Measurements from ENCODE around the gene MRPL40.

MRPL40 gene

DNA sequence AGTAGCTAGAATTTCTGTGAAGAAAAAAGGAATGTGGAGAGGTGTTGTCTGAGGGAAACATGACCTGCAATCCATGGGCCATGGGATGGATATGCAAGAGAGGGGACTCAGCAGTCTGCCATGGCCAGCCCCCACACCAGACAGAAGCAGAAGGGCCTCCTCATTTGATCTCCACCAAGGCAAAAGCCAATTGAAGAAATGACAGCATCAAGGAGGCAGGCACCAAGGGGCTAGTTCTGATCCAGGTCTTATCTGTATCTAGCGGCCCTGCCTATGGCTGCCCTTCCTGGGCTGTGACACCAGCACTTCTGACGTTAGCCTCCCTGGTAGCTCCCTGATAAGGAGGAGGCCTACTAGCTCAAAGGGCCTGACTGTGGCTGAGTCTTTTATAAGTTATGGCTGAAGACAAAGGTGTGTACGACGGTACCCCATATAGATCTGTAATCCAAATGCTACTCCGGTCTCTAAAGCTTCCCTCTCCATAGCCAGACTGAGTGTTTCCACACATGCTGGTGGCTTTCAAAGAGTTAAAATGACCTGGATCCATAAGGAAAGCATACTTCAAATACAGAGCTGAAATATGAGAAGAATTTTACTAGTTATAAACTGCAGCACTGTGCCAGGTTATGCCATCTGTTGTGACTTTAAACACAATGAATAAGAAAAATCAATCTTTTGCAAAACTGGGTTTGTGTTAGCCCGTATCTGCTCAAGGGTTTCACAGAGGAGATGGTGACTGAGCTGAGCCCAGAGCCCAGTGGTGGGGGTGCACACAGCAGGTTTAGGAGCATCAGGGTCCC, 35.2 kb upstream of the MRPL40 start:
- Histone ChIP-seq H3K9ac (ENCODE audit: low read length) (no peak overlapping the region), H3K79me2 (ENCODE audit: insufficient read depth, low read length) (no peaks in the 10 kb centered on the region), H3K9me3 (ENCODE audit: insufficient read depth, low read length) (no peaks in the 10 kb centered on the region), H3K27ac (ENCODE audit: low read depth, low read length) (no peak overlapping the region), H4K20me1 (ENCODE audit: low read depth, low read length) (no peaks in the 10 kb centered on the region), H2AFZ (ENCODE audit: low read depth, low read length, severe bottlenecking) (no peak overlapping the region), H3F3A (ENCODE audit: insufficient read depth) (no peaks in the 10 kb centered on the region), H3K9me2 (replicated peaks; ENCODE audit: insufficient read depth, low read length) (no peaks in the 10 kb centered on the region), H3K4me3 (ENCODE audit: insufficient read depth, low read length, poor library complexity, severe bottlenecking) (no peak overlapping the region), H3K36me3 (ENCODE audit: low read length) (no peaks in the 10 kb centered on the region), H3K4me2 (ENCODE audit: low read depth, low read length, poor library complexity, severe bottlenecking) (no peak overlapping the region), H3K27me3 (ENCODE audit: low read length) (no peaks in the 10 kb centered on the region)
- TF ChIP-seq, protein P1, sequence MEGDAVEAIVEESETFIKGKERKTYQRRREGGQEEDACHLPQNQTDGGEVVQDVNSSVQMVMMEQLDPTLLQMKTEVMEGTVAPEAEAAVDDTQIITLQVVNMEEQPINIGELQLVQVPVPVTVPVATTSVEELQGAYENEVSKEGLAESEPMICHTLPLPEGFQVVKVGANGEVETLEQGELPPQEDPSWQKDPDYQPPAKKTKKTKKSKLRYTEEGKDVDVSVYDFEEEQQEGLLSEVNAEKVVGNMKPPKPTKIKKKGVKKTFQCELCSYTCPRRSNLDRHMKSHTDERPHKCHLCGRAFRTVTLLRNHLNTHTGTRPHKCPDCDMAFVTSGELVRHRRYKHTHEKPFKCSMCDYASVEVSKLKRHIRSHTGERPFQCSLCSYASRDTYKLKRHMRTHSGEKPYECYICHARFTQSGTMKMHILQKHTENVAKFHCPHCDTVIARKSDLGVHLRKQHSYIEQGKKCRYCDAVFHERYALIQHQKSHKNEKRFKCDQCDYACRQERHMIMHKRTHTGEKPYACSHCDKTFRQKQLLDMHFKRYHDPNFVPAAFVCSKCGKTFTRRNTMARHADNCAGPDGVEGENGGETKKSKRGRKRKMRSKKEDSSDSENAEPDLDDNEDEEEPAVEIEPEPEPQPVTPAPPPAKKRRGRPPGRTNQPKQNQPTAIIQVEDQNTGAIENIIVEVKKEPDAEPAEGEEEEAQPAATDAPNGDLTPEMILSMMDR (IDR thresholded peaks at IDR 0.05; ENCODE audit: insufficient read depth, low read length, poor library complexity, severe bottlenecking), result no peak

DNA sequence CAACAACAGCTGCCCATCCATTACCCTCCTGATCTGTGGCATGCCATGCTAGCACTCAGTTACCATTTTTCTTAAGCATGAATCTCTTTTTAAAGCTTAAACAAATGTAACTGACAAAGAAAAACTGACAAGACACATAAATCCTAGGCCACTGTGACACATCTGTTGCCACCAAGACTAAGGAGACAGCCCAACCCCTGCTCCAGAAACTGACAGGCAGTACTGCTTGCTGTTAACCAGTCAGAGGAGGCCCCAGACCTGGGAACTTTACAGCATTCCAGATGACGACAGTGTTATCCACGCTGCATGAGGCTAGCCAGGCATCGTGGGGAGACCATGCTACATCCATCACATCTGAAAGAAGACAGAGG, 34.6 kb upstream of the MRPL40 start:
- H2AFZ ChIP-seq (ENCODE audit: low read depth, low read length, severe bottlenecking), result no peak overlapping the region
- no peaks in the 10 kb centered on the region for H3F3A ChIP-seq (ENCODE audit: insufficient read depth)
- H3K9me2 ChIP-seq (replicated peaks; ENCODE audit: insufficient read depth, low read length), result no peaks in the 10 kb centered on the region
- no peaks in the 10 kb centered on the region for H3K79me2 ChIP-seq (ENCODE audit: insufficient read depth, low read length)
- H3K9ac ChIP-seq (ENCODE audit: low read length), result no peak overlapping the region
- no peak overlapping the region for H3K27ac ChIP-seq (ENCODE audit: low read depth, low read length)
- no peak overlapping the region for H3K4me3 ChIP-seq (ENCODE audit: insufficient read depth, low read length, poor library complexity, severe bottlenecking)
- H3K4me2 ChIP-seq (ENCODE audit: low read depth, low read length, poor library complexity, severe bottlenecking), result no peak overlapping the region
- no peaks in the 10 kb centered on the region for H3K27me3 ChIP-seq (ENCODE audit: low read length)
- no peaks in the 10 kb centered on the region for H3K9me3 ChIP-seq (ENCODE audit: insufficient read depth, low read length)
- TF ChIP-seq EZH2phosphoT487 (conservative IDR thresholded peaks at IDR 0.05; ENCODE audit: low read length), result no peak
- TF ChIP-seq, protein P1 (IDR thresholded peaks at IDR 0.05; ENCODE audit: insufficient read depth, low read length, poor library complexity, severe bottlenecking), result no peak
- H4K20me1 ChIP-seq (ENCODE audit: low read depth, low read length), result no peaks in the 10 kb centered on the region
- H3K36me3 ChIP-seq (ENCODE audit: low read length), result no peaks in the 10 kb centered on the region

DNA sequence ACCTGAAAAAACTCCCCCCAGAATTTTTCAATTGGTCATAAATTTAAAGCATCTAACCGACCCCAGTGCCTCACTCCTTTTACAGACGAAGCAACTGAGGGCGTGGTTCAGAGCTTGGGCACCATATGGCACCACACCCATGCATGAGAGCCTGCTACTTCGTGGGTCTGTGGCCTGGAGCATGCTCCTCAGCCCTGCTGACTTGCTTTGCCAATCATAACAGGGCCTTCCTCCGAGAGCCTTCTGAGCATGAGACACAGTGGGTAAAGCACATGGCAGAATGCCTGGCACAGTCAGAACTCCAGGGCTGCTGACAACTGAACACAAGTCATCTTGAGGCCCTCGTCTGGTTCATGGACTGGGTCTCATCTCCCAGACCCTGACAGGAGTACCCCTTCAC, 34.1 kb upstream of the MRPL40 start:
- no peaks in the 10 kb centered on the region for H3K79me2 ChIP-seq (ENCODE audit: insufficient read depth, low read length)
- H3K4me3 ChIP-seq (ENCODE audit: insufficient read depth, low read length, poor library complexity, severe bottlenecking), result no peak overlapping the region
- H2AFZ ChIP-seq (ENCODE audit: low read depth, low read length, severe bottlenecking), result no peak overlapping the region
- no peaks in the 10 kb centered on the region for H3K9me2 ChIP-seq (replicated peaks; ENCODE audit: insufficient read depth, low read length)
- no peaks in the 10 kb centered on the region for H3F3A ChIP-seq (ENCODE audit: insufficient read depth)
- H3K27ac ChIP-seq (ENCODE audit: low read depth, low read length), result no peak overlapping the region
- no peaks in the 10 kb centered on the region for H3K9me3 ChIP-seq (ENCODE audit: insufficient read depth, low read length)
- no peaks in the 10 kb centered on the region for H3K27me3 ChIP-seq (ENCODE audit: low read length)
- TF ChIP-seq, protein P1 (IDR thresholded peaks at IDR 0.05; ENCODE audit: insufficient read depth, low read length, poor library complexity, severe bottlenecking), result no peak
- TF ChIP-seq EZH2phosphoT487 (conservative IDR thresholded peaks at IDR 0.05; ENCODE audit: low read length), result no peak
- no peaks in the 10 kb centered on the region for H3K36me3 ChIP-seq (ENCODE audit: low read length)
- H4K20me1 ChIP-seq (ENCODE audit: low read depth, low read length), result no peaks in the 10 kb centered on the region
- H3K4me2 ChIP-seq (ENCODE audit: low read depth, low read length, poor library complexity, severe bottlenecking), result no peak overlapping the region
- H3K9ac ChIP-seq (ENCODE audit: low read length), result no peak overlapping the region
